Mesenchymal stem cell (in vitro differentiated cells and primary cell): Measurements from ENCODE around the gene FRMPD4.

Source experiments
- DNase-seq: peaks from one replicate; pipeline ENCODE4 v3.0.0-alpha.2; 2013
- H2AFZ ChIP-seq: one replicate; pipeline ENCODE4 v1.6.1; 2013; ENCODE audit warnings: low read depth, mild to moderate bottlenecking, control low read depth, inconsistent platforms, low read length, moderate library complexity
- H2AK5ac ChIP-seq: 2 replicates; pipeline ENCODE4 v1.6.1; 2013; ENCODE audit warnings: low read length, moderate library complexity, mild to moderate bottlenecking, inconsistent platforms; ENCODE audit not compliant: severe bottlenecking
- H2BK120ac ChIP-seq: one replicate; pipeline ENCODE4 v1.6.1; 2013; ENCODE audit warnings: low read depth, mild to moderate bottlenecking, inconsistent platforms, low read length, moderate library complexity
- H2BK12ac ChIP-seq, 2 experiments: one replicate each; pipeline ENCODE4 v1.6.1; 2013; ENCODE audit warnings: inconsistent platforms in 2 of 2, low read length in 2 of 2, mild to moderate bottlenecking in 2 of 2, moderate library complexity in 2 of 2, control low read depth in 1 of 2
- H2BK15ac ChIP-seq: one replicate; pipeline ENCODE4 v1.6.1; 2013; ENCODE audit warnings: mild to moderate bottlenecking, low read depth, inconsistent platforms; ENCODE audit not compliant: poor library complexity, severe bottlenecking
- H2BK5ac ChIP-seq: 2 replicates; pipeline ENCODE4 v1.6.1; 2013; ENCODE audit warnings: low read depth, mild to moderate bottlenecking, low read length, control low read depth, inconsistent platforms; ENCODE audit not compliant: poor library complexity, severe bottlenecking
- H3K14ac ChIP-seq, 2 experiments: one replicate each; pipeline ENCODE4 v1.6.1; 2013; ENCODE audit warnings: inconsistent platforms in 2 of 2, low read length in 2 of 2, control low read depth in 1 of 2, mild to moderate bottlenecking in 1 of 2, moderate library complexity in 1 of 2
- H3K18ac ChIP-seq, 2 experiments: one replicate each; pipeline ENCODE4 v1.6.1; 2013; ENCODE audit warnings: inconsistent platforms in 2 of 2, low read length in 2 of 2, control low read depth in 1 of 2, low read depth in 1 of 2, mild to moderate bottlenecking in 1 of 2
- H3K23ac ChIP-seq, 2 experiments: one replicate each; pipeline ENCODE4 v1.6.1; 2013; ENCODE audit warnings: inconsistent platforms in 2 of 2, low read length in 2 of 2, mild to moderate bottlenecking in 2 of 2, moderate library complexity in 2 of 2, control low read depth in 1 of 2
- H3K27ac ChIP-seq: 2 replicates; pipeline ENCODE4 v1.5.1; 2013; ENCODE audit warnings: mild to moderate bottlenecking, moderate library complexity, low read length, control low read depth, inconsistent platforms; ENCODE audit not compliant: poor library complexity, severe bottlenecking
- H3K27me3 ChIP-seq, 2 experiments: 2 replicates each; pipeline versions ENCODE4 v1.6.1 to v1.7.0; 2013; ENCODE audit warnings: low read length in 2 of 2, mild to moderate bottlenecking in 2 of 2, moderate library complexity in 2 of 2, control low read depth in 1 of 2, inconsistent platforms in 1 of 2; ENCODE audit not compliant: control insufficient read depth in 1 of 2, insufficient read depth in 1 of 2
- H3K36me3 ChIP-seq, 2 experiments: 2 replicates each; pipeline versions ENCODE4 v1.6.1 to v1.7.0; 2013; ENCODE audit warnings: low read length in 2 of 2, control low read depth in 1 of 2, inconsistent platforms in 1 of 2, low read depth in 1 of 2, mild to moderate bottlenecking in 1 of 2; ENCODE audit not compliant: insufficient read depth in 2 of 2, control insufficient read depth in 1 of 2
- H3K4ac ChIP-seq, 2 experiments: one replicate each; pipeline ENCODE4 v1.6.1; 2013; ENCODE audit warnings: inconsistent platforms in 2 of 2, low read length in 2 of 2, mild to moderate bottlenecking in 2 of 2, moderate library complexity in 2 of 2, control low read depth in 1 of 2, low read depth in 1 of 2
- H3K4me1 ChIP-seq: 2 replicates; pipeline ENCODE4 v1.6.1; 2013; ENCODE audit warnings: low read depth, low read length, control low read depth; ENCODE audit not compliant: control insufficient read depth, insufficient read depth
- H3K4me2 ChIP-seq: 2 replicates; pipeline ENCODE4 v1.6.1; 2013; ENCODE audit warnings: low read length, mild to moderate bottlenecking, inconsistent platforms; ENCODE audit not compliant: poor library complexity, severe bottlenecking
- H3K4me3 ChIP-seq, 2 experiments: 2 replicates each; pipeline versions ENCODE4 v1.5.1 to v1.7.0; 2013; ENCODE audit warnings: low read length in 2 of 2, mild to moderate bottlenecking in 2 of 2, control low read depth in 1 of 2, low read depth in 1 of 2; ENCODE audit not compliant: insufficient read depth in 1 of 2
- H3K79me1 ChIP-seq: replicated peaks from 2 replicates; pipeline ENCODE4 v1.6.1; 2013; ENCODE audit warnings: mild to moderate bottlenecking, control low read depth, low read length, inconsistent platforms; ENCODE audit not compliant: poor library complexity, severe bottlenecking
- H3K9ac ChIP-seq: 2 replicates; pipeline ENCODE4 v1.7.0; 2013; ENCODE audit warnings: mild to moderate bottlenecking, low read length, moderate library complexity
- H3K9me3 ChIP-seq: 2 replicates; pipeline ENCODE4 v1.7.0; 2013; ENCODE audit warnings: mild to moderate bottlenecking, low read length; ENCODE audit not compliant: control insufficient read depth
- H4K8ac ChIP-seq: one replicate; pipeline ENCODE4 v1.6.1; 2013; ENCODE audit warnings: inconsistent platforms, mild to moderate bottlenecking, low read length, moderate library complexity
- H4K91ac ChIP-seq: one replicate; pipeline ENCODE4 v1.6.1; 2013; ENCODE audit warnings: mild to moderate bottlenecking, low read length, inconsistent platforms
- WGBS: methylation state at CpG from one replicate; pipeline ENCODE4 v1.1.7; 2013; ENCODE audit warnings: mixed read lengths; 5-methylcytosine and 5-hydroxymethylcytosine counted together

The FRMPD4 gene

GRCh38 chrX:12441381-12442128 lies 303.3 kb downstream of the FRMPD4 start:
- WGBS = 50% methylated on average over 1 of the region's 3 CpGs

DNA sequence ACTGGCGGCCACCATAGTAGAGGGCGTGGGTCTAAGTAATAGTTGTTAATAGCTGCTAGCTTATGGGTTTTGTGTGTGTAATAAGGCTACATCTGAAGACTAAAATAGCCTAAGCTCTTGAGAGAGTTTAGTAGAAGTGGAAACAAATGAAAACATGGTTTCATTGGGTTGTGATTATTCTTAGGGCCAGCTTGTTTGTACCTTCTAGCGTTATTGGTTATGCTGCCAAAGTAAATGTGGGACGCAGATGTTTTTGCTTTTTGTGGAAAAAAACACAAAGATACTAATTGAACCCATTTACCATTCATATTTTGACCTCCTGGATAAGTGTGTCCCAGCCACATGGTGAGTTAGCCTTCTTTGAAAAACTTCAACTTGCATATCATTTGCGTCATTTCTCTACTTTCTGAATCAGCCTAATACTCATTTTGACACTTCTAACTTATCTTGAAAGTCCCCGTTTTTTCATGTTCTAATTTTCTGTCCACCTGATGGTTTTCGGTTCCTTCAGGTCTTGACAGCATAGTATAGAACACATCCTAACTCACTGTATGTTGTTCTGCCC lies 305.3 kb downstream of the FRMPD4 start:
- 66% methylated on average over 4 of the region's 7 CpGs for WGBS
- Histone ChIP-seq H3K27ac (no peak overlapping the region), H4K91ac (no peak overlapping the region), H2BK12ac (no peak overlapping the region), H4K8ac (no peak overlapping the region), H3K4me1 (no peaks in the 10 kb centered on the region), H2AK5ac (no peak overlapping the region), H3K18ac (no peak overlapping the region), H3K79me1 (no peaks in the 10 kb centered on the region), H3K9me3 (no peaks in the 10 kb centered on the region), H2BK120ac (no peak overlapping the region), H3K14ac (no peak overlapping the region), H3K4ac (no peak overlapping the region), H3K23ac (no peak overlapping the region), H3K4me2 (no peak overlapping the region), H3K9ac (no peak overlapping the region), H2AFZ (no peak overlapping the region), H3K4me3 (no peak overlapping the region), H2BK5ac (no peak overlapping the region), H3K36me3 (no peaks in the 10 kb centered on the region), H2BK15ac (no peak overlapping the region), H3K27me3 (no peaks in the 10 kb centered on the region)
- DNase-seq = no peak

More at GRCh38 chrX:12441381-12442128, 303.3 kb downstream of the FRMPD4 start:
- no peak overlapping the region for H4K91ac ChIP-seq
- no peak overlapping the region for H2BK15ac ChIP-seq
- no peak overlapping the region for H2AFZ ChIP-seq
- no peaks in the 10 kb centered on the region for H3K27me3 ChIP-seq
- H2BK5ac ChIP-seq = no peak overlapping the region
- H3K4ac ChIP-seq = no peak overlapping the region
- H3K79me1 ChIP-seq = no peaks in the 10 kb centered on the region
- no peak overlapping the region for H4K8ac ChIP-seq
- H2AK5ac ChIP-seq = no peak overlapping the region
- H3K9ac ChIP-seq = no peak overlapping the region
- peak; percentile 45 for DNase-seq
- H3K27ac ChIP-seq = no peak overlapping the region
- no peaks in the 10 kb centered on the region for H3K9me3 ChIP-seq
- no peaks in the 10 kb centered on the region for H3K36me3 ChIP-seq
- no peak overlapping the region for H3K23ac ChIP-seq
- H3K4me1 ChIP-seq = no peaks in the 10 kb centered on the region
- no peak overlapping the region for H3K4me3 ChIP-seq
- H3K18ac ChIP-seq = no peak overlapping the region
- H2BK120ac ChIP-seq = no peak overlapping the region
- H2BK12ac ChIP-seq = no peak overlapping the region
- no peak overlapping the region for H3K14ac ChIP-seq
- H3K4me2 ChIP-seq = no peak overlapping the region

GRCh38 chrX:12446342-12447075 lies 308.2 kb downstream of the FRMPD4 start:
- WGBS = 81% methylated on average over 6 of the region's 7 CpGs
- Histone ChIP-seq H3K18ac (no peak overlapping the region), H4K8ac (no peak overlapping the region), H3K14ac (no peak overlapping the region), H3K9ac (peak overlapping the region; percentile 66), H2BK120ac (no peak overlapping the region), H3K4me1 (no peaks in the 10 kb centered on the region), H2BK12ac (no peak overlapping the region), H2BK5ac (no peak overlapping the region), H4K91ac (no peak overlapping the region), H3K4me3 (no peak overlapping the region), H3K27me3 (no peaks in the 10 kb centered on the region), H2BK15ac (no peak overlapping the region), H3K23ac (no peak overlapping the region), H3K4me2 (no peak overlapping the region), H3K79me1 (no peaks in the 10 kb centered on the region), H3K36me3 (no peaks in the 10 kb centered on the region), H3K4ac (no peak overlapping the region), H2AK5ac (no peak overlapping the region), H3K9me3 (no peaks in the 10 kb centered on the region), H2AFZ (no peak overlapping the region), H3K27ac (no peak overlapping the region)
- peak; percentile 56 for DNase-seq

GRCh38 chrX:12447448-12448064 lies 309.3 kb downstream of the FRMPD4 start:
- Histone ChIP-seq H3K14ac (no peak overlapping the region), H3K4me3 (no peak overlapping the region), H3K4me1 (no peaks in the 10 kb centered on the region), H2BK15ac (no peak overlapping the region), H3K9ac (peak overlapping the region; percentile 66), H4K8ac (no peak overlapping the region), H3K9me3 (no peaks in the 10 kb centered on the region), H2AK5ac (no peak overlapping the region), H2BK5ac (no peak overlapping the region), H3K36me3 (no peaks in the 10 kb centered on the region), H3K79me1 (no peaks in the 10 kb centered on the region), H4K91ac (no peak overlapping the region), H2BK120ac (no peak overlapping the region), H3K4me2 (no peak overlapping the region), H3K27me3 (no peaks in the 10 kb centered on the region), H2BK12ac (no peak overlapping the region), H3K23ac (no peak overlapping the region), H3K27ac (no peak overlapping the region), H3K18ac (no peak overlapping the region), H3K4ac (no peak overlapping the region), H2AFZ (no peak overlapping the region)
- WGBS = no CpG with 5 or more reads among the region's 5 CpGs
- peak; percentile 84 for DNase-seq
